Lower leg skin (tissue), 4 donors: Measurements from ENCODE around the gene NHERF1. TPM values are rescaled to one million over a fixed set of nuclear protein-coding genes. Genes with fewer than 3 reads are reported as not detected.

Experiments used
- DNase-seq, 2 donors: peaks; one replicate each; pipeline ENCODE4 v3.0.0-alpha.2; 2019; ENCODE audit warnings: low spot score in 2 of 2
- H3K4me3 ChIP-seq: fragments of 200-600 bp; sonication (generic); 2 replicates; pipeline ENCODE4 v1.5.1; 2017; ENCODE audit warnings: mild to moderate bottlenecking, low read depth; ENCODE audit not compliant: poor library complexity, severe bottlenecking
- POLR2A ChIP-seq, 2 donors: fragments of 450-650 bp; IDR thresholded peaks; one replicate each; pipeline ENCODE4 v1.6.1; 2016 to 2017; ENCODE audit warnings: antibody characterized with exemption in 2 of 2, mild to moderate bottlenecking in 1 of 2, moderate library complexity in 1 of 2
- WGBS, 2 donors: methylation state at CpG; one replicate each; pipeline ENCODE4 v1.1.5; 2018; 5-methylcytosine and 5-hydroxymethylcytosine counted together
- intact Hi-C: fragments of 100-400 bp; cut with DNase I; formaldehyde crosslinking; loops from one replicate; pipeline ENCODE4 v1.15.0; 2023; ENCODE audit warnings: low total_unique reads
- total RNA-seq, 4 donors: library from RNA; depleted of rRNA; stranded (reverse); fragments of >200 nt; gene quantifications; one replicate each; pipeline ENCODE4 v1.1.0, GENCODE V29; 2016
- TF ChIP-seq, protein P1 (sequence below), 3 donors: fragments of 450-650 bp; IDR thresholded peaks; one replicate each; pipeline ENCODE4 v1.5.1; 2016; ENCODE audit warnings: antibody characterized with exemption in 3 of 3, mild to moderate bottlenecking in 3 of 3, moderate library complexity in 2 of 3

Gene NHERF1
- total RNA-seq = 10 to 100 TPM; 47.6 to 67.7 (median 58.6) TPM

- intact Hi-C loops = loop anchor here (10.0 kb wide), 1 partner anchor 116 kb away; no protein-coding TSS in a partner anchor
- TF ChIP-seq, protein P1, sequence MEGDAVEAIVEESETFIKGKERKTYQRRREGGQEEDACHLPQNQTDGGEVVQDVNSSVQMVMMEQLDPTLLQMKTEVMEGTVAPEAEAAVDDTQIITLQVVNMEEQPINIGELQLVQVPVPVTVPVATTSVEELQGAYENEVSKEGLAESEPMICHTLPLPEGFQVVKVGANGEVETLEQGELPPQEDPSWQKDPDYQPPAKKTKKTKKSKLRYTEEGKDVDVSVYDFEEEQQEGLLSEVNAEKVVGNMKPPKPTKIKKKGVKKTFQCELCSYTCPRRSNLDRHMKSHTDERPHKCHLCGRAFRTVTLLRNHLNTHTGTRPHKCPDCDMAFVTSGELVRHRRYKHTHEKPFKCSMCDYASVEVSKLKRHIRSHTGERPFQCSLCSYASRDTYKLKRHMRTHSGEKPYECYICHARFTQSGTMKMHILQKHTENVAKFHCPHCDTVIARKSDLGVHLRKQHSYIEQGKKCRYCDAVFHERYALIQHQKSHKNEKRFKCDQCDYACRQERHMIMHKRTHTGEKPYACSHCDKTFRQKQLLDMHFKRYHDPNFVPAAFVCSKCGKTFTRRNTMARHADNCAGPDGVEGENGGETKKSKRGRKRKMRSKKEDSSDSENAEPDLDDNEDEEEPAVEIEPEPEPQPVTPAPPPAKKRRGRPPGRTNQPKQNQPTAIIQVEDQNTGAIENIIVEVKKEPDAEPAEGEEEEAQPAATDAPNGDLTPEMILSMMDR (IDR thresholded peaks at IDR 0.05) = no peak
- TF ChIP-seq POLR2A (IDR thresholded peaks at IDR 0.05) = peak in 1 of 2 donors; percentile 71
- H3K4me3 ChIP-seq = peak within 1 kb of the TSS; percentile 98
- WGBS, 2 donors = 0% methylated on average over 36 to 40 of the region's 90 CpGs
- DNase-seq = peak; percentile 88 to 98
Measured at GRCh38 chr17:74748529-74749278, at the start of gene NHERF1. Gene NHERF1 (plus strand): TSS chr17:74748628. CDS start chr17:74748847, 219 bp downstream.

- WGBS, 2 donors = 63 to 82% methylated on average over 9 of the region's 9 CpGs
- TF ChIP-seq POLR2A (IDR thresholded peaks at IDR 0.05) = no peak
- TF ChIP-seq, protein P1 (IDR thresholded peaks at IDR 0.05) = no peak
- intact Hi-C loops = no loop called here
- H3K4me3 ChIP-seq = no peak overlapping the region
- no peak for DNase-seq
Measured at GRCh38 chr17:74699236-74699635, 49.2 kb upstream of the NHERF1 start.

- H3K4me3 ChIP-seq = no peak overlapping the region
- no peak for TF ChIP-seq POLR2A (IDR thresholded peaks at IDR 0.05)
- TF ChIP-seq, protein P1 (IDR thresholded peaks at IDR 0.05) = no peak
- WGBS, 2 donors = 75 to 76% methylated on average over 9 of the region's 9 CpGs
- intact Hi-C loops = no loop called here
- no peak for DNase-seq
Measured at GRCh38 chr17:74702116-74702871, 46.1 kb upstream of the NHERF1 start.

DNA sequence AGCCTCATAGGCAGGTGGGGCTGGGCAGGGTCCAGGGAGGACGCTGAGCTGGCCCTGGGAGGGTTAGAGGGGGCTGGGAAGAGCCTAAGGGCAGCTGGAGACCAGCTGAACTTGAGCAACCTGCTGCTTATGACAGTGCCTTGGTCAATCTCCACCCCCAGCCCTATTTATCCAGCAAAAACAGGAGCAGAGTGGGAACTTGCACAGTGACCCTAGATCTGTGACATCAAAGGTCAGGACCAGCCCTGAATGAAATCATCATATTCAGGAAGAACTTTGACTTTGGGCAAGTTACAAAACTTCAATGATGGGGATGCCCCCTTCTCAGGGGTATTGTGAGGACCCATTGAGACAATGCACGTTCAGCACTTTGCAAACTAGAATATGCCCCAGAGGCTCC, 45.1 kb upstream of the NHERF1 start:
- H3K4me3 ChIP-seq = no peak overlapping the region
- WGBS, 2 donors = 52 to 79% methylated on average over 2 of the region's 2 CpGs
- TF ChIP-seq POLR2A (IDR thresholded peaks at IDR 0.05) = no peak
- TF ChIP-seq, protein P1 (IDR thresholded peaks at IDR 0.05) = no peak
- intact Hi-C loops = no loop called here
- DNase-seq = no peak

DNA sequence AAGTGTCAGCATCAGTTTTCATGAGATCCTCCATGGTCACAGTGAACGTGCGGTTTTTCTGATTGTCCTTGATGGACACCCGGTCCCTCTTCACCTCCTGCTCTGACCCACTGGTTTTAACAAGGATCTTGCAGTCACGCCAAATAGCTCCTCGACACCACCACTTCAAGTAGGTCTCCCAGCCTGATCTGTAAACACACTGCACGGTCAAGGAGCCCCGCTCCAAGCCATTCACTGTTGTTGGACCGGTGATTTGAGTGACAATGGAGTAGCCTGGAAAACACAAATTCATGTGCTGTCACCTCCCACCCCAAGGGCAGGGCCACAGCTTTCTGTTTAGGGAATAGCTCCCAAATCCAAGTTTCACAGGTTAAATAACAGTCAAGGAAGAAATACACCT, 43.9 kb upstream of the NHERF1 start:
- no peak for DNase-seq
- WGBS, 2 donors = 92 to 94% methylated on average over 8 of the region's 8 CpGs

More for the DNA sequence above, 43.9 kb upstream of the NHERF1 start:
- TF ChIP-seq POLR2A (IDR thresholded peaks at IDR 0.05) = no peak
- TF ChIP-seq, protein P1 (IDR thresholded peaks at IDR 0.05) = no peak
- intact Hi-C loops = no loop called here
- H3K4me3 ChIP-seq = no peak overlapping the region
